Stomach smooth muscle (tissue), 2 donors: ENCODE data around the gene NAA10.

ENCODE experiments used
- H3K27ac ChIP-seq: one replicate; pipeline ENCODE4 v1.7.0; 2013; ENCODE audit warnings: mild to moderate bottlenecking, low read length, inconsistent platforms
- H3K27me3 ChIP-seq, 2 donors: one replicate each; pipeline ENCODE4 v1.7.0; 2013; ENCODE audit warnings: low read length in 2 of 2; ENCODE audit not compliant: insufficient read depth in 2 of 2, control insufficient read depth in 1 of 2
- H3K36me3 ChIP-seq, 2 donors: one replicate each; pipeline ENCODE4 v1.7.0; 2013; ENCODE audit warnings: low read length in 2 of 2; ENCODE audit not compliant: control insufficient read depth in 2 of 2, insufficient read depth in 2 of 2
- H3K4me1 ChIP-seq: one replicate; pipeline ENCODE4 v1.7.0; 2013; ENCODE audit warnings: low read length; ENCODE audit not compliant: control insufficient read depth, insufficient read depth
- H3K4me3 ChIP-seq, 2 donors: one replicate each; pipeline ENCODE4 v1.7.0; 2013; ENCODE audit warnings: low read length in 2 of 2
- H3K9ac ChIP-seq, 2 donors: one replicate each; pipeline ENCODE4 v1.7.0; 2013; ENCODE audit warnings: low read length in 2 of 2, mild to moderate bottlenecking in 1 of 2
- H3K9me3 ChIP-seq, 2 donors: one replicate each; pipeline ENCODE4 v1.7.0; 2013; ENCODE audit warnings: low read length in 2 of 2; ENCODE audit not compliant: control insufficient read depth in 2 of 2
- donor health status: healthy.
- donor health status: Pancreatic carcinoma.

The NAA10 gene

GRCh38 chrX:153966283-153966688 is 31.4 kb upstream of the NAA10 start:
- H3K27me3 ChIP-seq: peaks cover 0 to 7% of the 10 kb centered on the region in 2 donors
- H3K4me1 ChIP-seq: peaks cover 46% of the 10 kb centered on the region
- H3K36me3 ChIP-seq: peaks cover 9% of the 10 kb centered on the region in 2 donors
- peak overlapping the region; percentile 99 for H3K27ac ChIP-seq
- H3K4me3 ChIP-seq: peak overlapping the region; percentile 43 to 52
- peak overlapping the region in 1 of 2 donors; percentile 21 for H3K9ac ChIP-seq
- H3K9me3 ChIP-seq: no peaks in the 10 kb centered on the region

DNA sequence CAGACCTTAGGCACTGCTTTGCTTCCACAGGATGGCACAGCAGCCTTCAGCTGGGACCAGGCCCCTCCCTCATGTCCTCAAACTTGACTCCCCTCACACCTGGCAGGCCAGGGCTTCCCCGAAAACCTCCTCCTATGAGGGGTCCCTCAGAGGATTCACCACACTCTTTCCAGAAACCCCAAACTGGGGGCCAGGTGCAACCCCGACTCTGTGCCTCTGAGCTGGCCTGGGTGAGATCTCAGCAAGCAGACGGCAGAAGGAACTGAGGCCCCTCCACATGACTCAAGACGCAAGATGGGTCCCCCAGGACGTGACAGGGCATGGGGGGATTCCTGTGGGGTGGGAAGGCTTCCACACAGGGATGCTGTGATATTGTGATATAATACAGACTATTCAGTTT is 30.6 kb upstream of the NAA10 start:
- Histone ChIP-seq H3K4me3 (no peak overlapping the region), H3K4me1 (peaks cover 46% of the 10 kb centered on the region), H3K9ac (no peak overlapping the region), H3K27me3 (peaks cover 0 to 7% of the 10 kb centered on the region in 2 donors), H3K27ac (no peak overlapping the region), H3K9me3 (no peaks in the 10 kb centered on the region), H3K36me3 (peaks cover 9 to 13% of the 10 kb centered on the region in 2 donors)

GRCh38 chrX:153964105-153964504 is 29.3 kb upstream of the NAA10 start:
- Histone ChIP-seq H3K9ac (no peak overlapping the region), H3K27me3 (peaks cover 0 to 7% of the 10 kb centered on the region in 2 donors), H3K27ac (no peak overlapping the region), H3K4me1 (peaks cover 41% of the 10 kb centered on the region), H3K4me3 (no peak overlapping the region), H3K36me3 (peaks cover 9 to 20% of the 10 kb centered on the region in 2 donors), H3K9me3 (no peaks in the 10 kb centered on the region)

GRCh38 chrX:153963546-153963945 is 28.7 kb upstream of the NAA10 start:
- H3K9ac ChIP-seq: no peak overlapping the region

GRCh38 chrX:153961292-153961691 is 26.5 kb upstream of the NAA10 start:
- Histone ChIP-seq H3K9ac (no peak overlapping the region), H3K4me1 (peaks cover 21% of the 10 kb centered on the region), H3K9me3 (no peaks in the 10 kb centered on the region), H3K36me3 (peaks cover 20 to 34% of the 10 kb centered on the region in 2 donors), H3K4me3 (no peak overlapping the region), H3K27me3 (peaks cover 0 to 4% of the 10 kb centered on the region in 2 donors), H3K27ac (peak overlapping the region; percentile 67)

More at GRCh38 chrX:153963546-153963945, 28.7 kb upstream of the NAA10 start:
- H3K36me3 ChIP-seq: peaks cover 12 to 24% of the 10 kb centered on the region in 2 donors
- H3K27me3 ChIP-seq: peaks cover 0 to 7% of the 10 kb centered on the region in 2 donors
- H3K9me3 ChIP-seq: no peaks in the 10 kb centered on the region
- no peak overlapping the region for H3K4me3 ChIP-seq
- no peak overlapping the region for H3K27ac ChIP-seq
- peaks cover 36% of the 10 kb centered on the region for H3K4me1 ChIP-seq

- H3K27me3 ChIP-seq: peaks cover 0 to 4% of the 10 kb centered on the region in 2 donors
- no peaks in the 10 kb centered on the region for H3K9me3 ChIP-seq
- peaks cover 16% of the 10 kb centered on the region for H3K4me1 ChIP-seq
- H3K4me3 ChIP-seq: no peak overlapping the region
- H3K9ac ChIP-seq: no peak overlapping the region
- peaks cover 22 to 35% of the 10 kb centered on the region in 2 donors for H3K36me3 ChIP-seq
- H3K27ac ChIP-seq: peak overlapping the region; percentile 67
These were observed 25.9 kb upstream of the NAA10 start for GRCh38 chrX:153960786-153961185.

DNA sequence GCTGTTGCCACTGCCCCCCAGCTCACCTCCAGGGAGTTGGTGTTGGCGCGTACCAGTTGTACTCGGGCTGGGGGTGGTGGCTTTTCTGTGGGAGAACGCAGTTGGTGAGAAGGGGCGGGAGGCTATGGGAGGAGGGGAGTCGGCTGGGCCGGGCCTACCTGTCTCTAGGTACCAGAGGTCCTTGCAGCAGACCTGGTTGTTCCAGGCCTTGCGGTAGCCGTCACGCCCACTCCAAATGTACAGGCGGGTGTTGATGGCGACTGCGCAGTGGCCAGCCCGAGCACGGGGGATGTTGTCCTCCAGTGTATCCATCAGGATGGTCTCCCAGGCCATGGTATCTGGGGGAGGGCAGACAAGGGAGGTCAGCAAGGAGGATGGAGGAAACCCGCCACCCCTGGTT is 25.2 kb upstream of the NAA10 start:
- Histone ChIP-seq H3K9me3 (no peaks in the 10 kb centered on the region), H3K4me1 (peaks cover 15% of the 10 kb centered on the region), H3K27me3 (peaks cover 0 to 4% of the 10 kb centered on the region in 2 donors), H3K4me3 (no peak overlapping the region), H3K36me3 (peaks cover 24 to 38% of the 10 kb centered on the region in 2 donors), H3K9ac (no peak overlapping the region), H3K27ac (no peak overlapping the region)

DNA sequence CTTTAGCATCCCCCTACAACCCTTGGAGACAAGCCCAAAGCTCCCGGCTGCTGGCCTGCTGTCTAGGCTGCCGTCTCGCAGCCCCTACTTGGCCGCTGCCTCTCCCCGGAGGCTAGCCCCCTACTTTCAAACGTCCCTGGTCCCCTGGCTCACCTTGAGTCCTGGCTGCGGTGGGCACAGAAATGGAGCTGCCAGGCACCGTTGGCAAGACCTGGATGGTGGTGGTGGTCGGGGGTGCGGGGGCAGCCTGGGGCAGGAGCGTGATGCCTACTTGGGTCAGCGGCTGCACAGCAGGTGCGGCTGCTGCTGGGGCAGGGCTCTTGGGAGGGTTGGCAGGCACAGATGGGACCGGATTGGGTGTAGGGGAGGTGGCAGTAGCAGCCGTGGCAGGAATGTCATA is 24.8 kb upstream of the NAA10 start:
- Histone ChIP-seq H3K27me3 (peaks cover 0 to 3% of the 10 kb centered on the region in 2 donors), H3K9me3 (no peaks in the 10 kb centered on the region), H3K4me3 (no peak overlapping the region), H3K9ac (no peak overlapping the region), H3K4me1 (peaks cover 19% of the 10 kb centered on the region), H3K27ac (no peak overlapping the region), H3K36me3 (peaks cover 24 to 38% of the 10 kb centered on the region in 2 donors)

GRCh38 chrX:153958605-153959004 is 23.8 kb upstream of the NAA10 start:
- H3K27ac ChIP-seq: no peak overlapping the region
- no peak overlapping the region for H3K4me3 ChIP-seq
- no peaks in the 10 kb centered on the region for H3K9me3 ChIP-seq
- H3K36me3 ChIP-seq: peaks cover 24 to 38% of the 10 kb centered on the region in 2 donors
- peaks cover 27% of the 10 kb centered on the region for H3K4me1 ChIP-seq
- H3K27me3 ChIP-seq: peaks cover 0 to 2% of the 10 kb centered on the region in 2 donors
- no peak overlapping the region for H3K9ac ChIP-seq

DNA sequence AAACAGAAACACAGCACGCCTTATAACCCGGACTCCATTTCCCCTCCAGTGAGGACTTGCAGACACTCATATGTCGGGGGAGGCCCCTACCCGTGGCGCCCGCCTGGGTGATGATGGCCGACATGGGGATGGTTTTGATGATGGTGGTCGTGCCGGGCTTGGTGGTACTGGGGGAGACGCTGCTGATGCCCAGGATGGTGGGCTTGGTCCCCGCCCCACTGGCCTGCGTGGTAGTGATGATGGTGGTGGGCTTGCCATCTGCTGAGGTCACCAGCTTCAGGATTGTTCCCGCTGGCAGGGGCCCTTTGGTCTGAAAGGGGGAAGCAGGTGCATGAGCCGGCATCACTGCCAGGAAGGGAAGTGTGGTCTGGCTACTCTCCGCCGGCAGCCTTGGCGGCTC is 22.4 kb upstream of the NAA10 start:
- Histone ChIP-seq H3K4me1 (peaks cover 39% of the 10 kb centered on the region), H3K27me3 (peaks cover 0 to under 1% of the 10 kb centered on the region in 2 donors), H3K27ac (peak overlapping the region; percentile 95), H3K4me3 (no peak overlapping the region), H3K9me3 (no peaks in the 10 kb centered on the region), H3K9ac (no peak overlapping the region), H3K36me3 (peaks cover 21 to 36% of the 10 kb centered on the region in 2 donors)

- Histone ChIP-seq H3K27me3 (no peaks in the 10 kb centered on the region), H3K36me3 (peaks cover 15 to 32% of the 10 kb centered on the region in 2 donors)
These were observed 21.4 kb upstream of the NAA10 start for GRCh38 chrX:153956044-153956907.

More at GRCh38 chrX:153956044-153956907, 21.4 kb upstream of the NAA10 start:
- H3K4me3 ChIP-seq: no peak overlapping the region
- H3K27ac ChIP-seq: peak overlapping the region; percentile 95
- peaks cover 48% of the 10 kb centered on the region for H3K4me1 ChIP-seq
- no peaks in the 10 kb centered on the region for H3K9me3 ChIP-seq
- no peak overlapping the region for H3K9ac ChIP-seq
